AG08395 (cell line): ENCODE measurements around the gene IL5.

ENCODE experiments used
- DNase-seq: peaks from one replicate; pipeline ENCODE4 v3.0.0; 2012; ENCODE audit warnings: mixed read lengths, low spot score

IL5 gene

DNA sequence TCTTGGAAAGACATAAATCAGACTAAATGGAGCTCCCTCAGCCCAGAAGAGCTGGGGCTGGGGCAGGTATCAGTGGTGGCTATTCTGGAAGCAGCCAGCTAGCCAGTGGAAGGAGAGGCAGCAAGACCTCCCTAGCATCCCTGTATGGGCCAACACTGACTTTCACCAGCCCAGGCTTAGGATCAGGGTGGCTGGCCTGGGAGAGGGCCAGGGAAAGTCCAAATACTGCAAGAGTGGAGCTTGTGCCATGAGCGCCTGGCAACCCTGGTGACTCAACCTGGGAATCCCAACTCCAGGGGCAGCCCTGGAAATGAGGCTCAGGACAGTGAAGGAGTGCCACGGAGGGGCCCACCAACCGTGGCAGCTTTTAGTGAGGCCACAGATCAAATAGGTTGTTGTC is 45.2 kb downstream of the IL5 start:
- DNase-seq, result peak; percentile 56

GRCh38 chr5:132497488-132497997 is 45.8 kb downstream of the IL5 start:
- DNase-seq, result peak; percentile 95

- DNase-seq, result peak; percentile 79
Observed at GRCh38 chr5:132496631-132497487, 46.5 kb downstream of the IL5 start.

GRCh38 chr5:132496191-132496630 is 47.1 kb downstream of the IL5 start:
- DNase-seq, result peak; percentile 88

DNA sequence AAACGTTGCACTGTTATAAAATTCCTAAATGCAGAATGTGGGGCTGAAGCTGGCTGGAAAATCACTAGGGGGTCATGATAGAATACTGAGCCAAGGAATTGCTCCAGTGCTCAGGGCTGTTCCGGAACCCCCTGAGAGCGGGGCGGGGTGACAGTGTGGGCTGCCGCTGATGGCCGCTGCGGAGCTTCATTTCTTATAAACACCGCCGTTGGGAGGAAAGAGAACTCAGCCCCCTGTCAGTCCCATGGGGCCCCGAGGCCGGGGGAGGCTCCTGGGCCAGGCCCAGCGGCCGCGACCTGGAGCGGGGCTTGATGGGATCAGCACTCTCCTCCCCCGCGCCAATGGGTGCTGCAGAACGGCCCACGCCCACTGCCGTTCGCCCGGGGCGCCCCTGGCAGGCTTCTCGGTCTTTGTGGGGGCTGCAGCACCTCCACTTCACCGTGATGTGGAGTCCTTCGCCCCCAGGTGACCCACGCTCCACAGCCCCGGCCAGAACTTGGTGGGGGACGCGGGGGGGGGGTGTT is 47.6 kb downstream of the IL5 start:
- DNase-seq, result peak; percentile 80

DNA sequence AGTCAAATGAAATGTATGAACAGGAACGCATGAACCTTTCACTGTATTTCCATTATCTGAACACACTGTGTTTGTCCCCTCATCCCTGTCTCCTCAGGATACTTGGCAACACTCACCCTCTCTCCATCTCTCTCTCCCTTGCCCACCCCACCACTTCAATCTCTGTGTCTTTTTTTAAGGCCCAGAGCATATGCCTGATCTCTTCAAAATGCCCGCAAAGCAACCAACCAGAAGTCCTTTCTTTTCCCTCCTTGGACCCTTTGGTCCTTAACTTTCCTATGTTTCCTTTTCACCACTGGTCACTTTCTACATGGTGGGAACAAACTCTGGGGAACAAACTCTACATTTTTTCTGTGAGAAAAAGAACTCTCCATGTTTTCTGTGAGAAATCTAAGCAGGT is 49.5 kb downstream of the IL5 start:
- DNase-seq, result no peak

DNA sequence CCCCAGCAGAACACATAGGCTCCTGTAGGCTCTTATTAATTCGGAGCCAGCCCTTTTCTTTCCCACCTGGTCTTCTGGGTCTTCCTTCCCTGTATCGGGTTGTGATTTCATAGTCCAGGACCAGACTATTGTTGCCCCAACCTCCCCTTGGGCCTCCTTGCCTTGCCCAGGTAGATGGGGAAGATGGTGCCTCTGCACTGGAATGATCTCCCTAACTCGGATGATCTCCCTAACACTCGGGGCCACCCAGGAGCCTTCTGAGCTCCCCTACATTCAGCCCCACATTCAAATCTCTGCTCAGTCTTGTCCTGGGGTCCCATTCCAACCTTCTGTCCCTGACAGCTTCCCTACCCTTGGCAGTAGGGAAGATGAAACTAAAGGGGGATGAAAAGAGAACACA is 50.1 kb downstream of the IL5 start:
- DNase-seq, result no peak

GRCh38 chr5:132492386-132493125 is 50.8 kb downstream of the IL5 start:
- no peak for DNase-seq
